Ascending aorta (tissue), 2 donors: ENCODE data around the gene SRC. TPM values are rescaled to one million over a fixed set of nuclear protein-coding genes. Genes with fewer than 3 reads are reported as not detected.

Experiments used
- DNase-seq, 2 donors: peaks; one replicate each; pipeline ENCODE4 v3.0.0-alpha.2; 2019; ENCODE audit warnings: low spot score in 2 of 2
- H3K27ac ChIP-seq, 2 donors: fragments of 200-600 bp; sonication (generic); one replicate each; pipeline ENCODE4 v1.5.1; 2016 to 2017; ENCODE audit warnings: mild to moderate bottlenecking in 1 of 2
- H3K27me3 ChIP-seq: fragments of 200-600 bp; sonication (generic); one replicate; pipeline ENCODE4 v1.5.1; 2017
- H3K36me3 ChIP-seq, 2 donors: fragments of 200-600 bp; sonication (generic); one replicate each; pipeline ENCODE4 v1.5.1; 2016
- H3K4me1 ChIP-seq, 2 donors: fragments of 200-600 bp; sonication (generic); one replicate each; pipeline ENCODE4 v1.5.1; 2016 to 2017; ENCODE audit warnings: mild to moderate bottlenecking in 1 of 2
- H3K4me3 ChIP-seq, 2 donors: fragments of 200-600 bp; sonication (generic); one replicate each; pipeline ENCODE4 v1.5.1; 2016 to 2017; ENCODE audit warnings: mild to moderate bottlenecking in 1 of 2
- H3K9me3 ChIP-seq, 2 donors: fragments of 200-600 bp; sonication (generic); one replicate each; pipeline ENCODE4 v1.5.1; 2016
- intact Hi-C: fragments of 100-400 bp; cut with DNase I; formaldehyde crosslinking; loops from one replicate; pipeline ENCODE4 v1.15.1; 2023
- total RNA-seq: library from RNA; depleted of rRNA; stranded (reverse); fragments of >200 nt; gene quantifications from one replicate; pipeline ENCODE4 v1.1.0, GENCODE V29; 2016
- TF ChIP-seq, protein P1 (sequence below), 3 experiments: fragments of 200-600 bp in 2 of 3; fragments of 450-650 bp in 1 of 3; sonication (generic) in 2 of 3; IDR thresholded peaks; one replicate each; pipeline ENCODE4 v1.5.1; 2016 to 2019; ENCODE audit warnings: antibody characterized with exemption in 3 of 3, mild to moderate bottlenecking in 1 of 3, moderate library complexity in 1 of 3

Gene SRC
- total RNA-seq, 1 donor from 2014 or later, result 67.4 TPM

DNA sequence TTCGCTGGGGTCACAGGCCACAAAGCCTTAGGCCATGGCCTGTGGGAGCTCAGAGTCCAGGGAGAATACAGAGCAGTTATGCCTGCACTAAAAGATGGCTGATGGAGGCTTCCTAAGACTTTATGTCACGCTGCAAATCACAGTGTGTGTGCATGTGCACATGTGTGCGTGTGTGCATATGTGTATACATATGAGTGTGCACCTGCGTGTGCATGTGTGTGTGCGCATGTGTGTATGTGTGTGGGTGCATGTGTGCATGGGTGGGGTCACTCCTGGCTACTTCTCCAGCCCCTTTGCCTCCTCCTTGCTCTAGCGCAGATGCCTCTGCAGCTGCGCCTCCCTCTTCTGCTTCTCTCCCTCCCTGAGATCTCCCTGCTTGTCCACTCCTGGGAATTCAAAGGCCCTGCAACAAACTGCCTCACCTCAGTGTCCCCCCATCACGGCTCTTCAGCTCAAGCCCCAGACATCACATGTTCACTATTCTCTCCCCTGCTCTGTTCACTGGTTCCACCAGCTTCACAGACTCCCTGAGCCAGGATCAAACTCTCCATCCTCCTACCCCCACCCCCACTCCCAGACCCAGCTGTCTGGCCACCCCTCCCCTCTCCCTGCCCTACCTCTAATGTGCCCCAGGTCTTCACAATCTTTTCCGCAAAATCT lies 90.7 kb downstream of the SRC start:
- TF ChIP-seq, protein P1, sequence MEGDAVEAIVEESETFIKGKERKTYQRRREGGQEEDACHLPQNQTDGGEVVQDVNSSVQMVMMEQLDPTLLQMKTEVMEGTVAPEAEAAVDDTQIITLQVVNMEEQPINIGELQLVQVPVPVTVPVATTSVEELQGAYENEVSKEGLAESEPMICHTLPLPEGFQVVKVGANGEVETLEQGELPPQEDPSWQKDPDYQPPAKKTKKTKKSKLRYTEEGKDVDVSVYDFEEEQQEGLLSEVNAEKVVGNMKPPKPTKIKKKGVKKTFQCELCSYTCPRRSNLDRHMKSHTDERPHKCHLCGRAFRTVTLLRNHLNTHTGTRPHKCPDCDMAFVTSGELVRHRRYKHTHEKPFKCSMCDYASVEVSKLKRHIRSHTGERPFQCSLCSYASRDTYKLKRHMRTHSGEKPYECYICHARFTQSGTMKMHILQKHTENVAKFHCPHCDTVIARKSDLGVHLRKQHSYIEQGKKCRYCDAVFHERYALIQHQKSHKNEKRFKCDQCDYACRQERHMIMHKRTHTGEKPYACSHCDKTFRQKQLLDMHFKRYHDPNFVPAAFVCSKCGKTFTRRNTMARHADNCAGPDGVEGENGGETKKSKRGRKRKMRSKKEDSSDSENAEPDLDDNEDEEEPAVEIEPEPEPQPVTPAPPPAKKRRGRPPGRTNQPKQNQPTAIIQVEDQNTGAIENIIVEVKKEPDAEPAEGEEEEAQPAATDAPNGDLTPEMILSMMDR (IDR thresholded peaks at IDR 0.05), result no peak
- no peak for DNase-seq
- H3K4me1 ChIP-seq, result no peaks in the 10 kb centered on the region

DNA sequence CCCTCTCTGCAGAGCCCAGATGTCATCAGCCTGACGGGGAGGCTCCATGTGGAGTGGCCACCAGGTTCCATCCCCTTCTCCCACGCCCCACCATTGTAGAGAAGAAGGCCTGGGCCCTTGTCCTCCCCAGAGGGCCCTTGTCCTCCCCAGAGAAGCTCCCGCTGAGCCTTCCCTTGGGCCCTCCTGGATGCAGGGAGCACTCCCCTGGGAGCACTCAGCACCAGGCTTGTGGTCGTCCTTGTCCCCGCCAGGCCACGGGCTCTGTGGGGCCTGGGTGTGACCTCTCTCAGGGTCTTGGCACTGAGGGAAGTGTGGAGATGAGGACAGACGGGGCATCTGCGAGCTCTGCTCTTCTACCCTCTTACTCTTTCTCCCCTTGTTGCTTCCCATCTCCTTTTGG lies 91.7 kb downstream of the SRC start:
- no peak for DNase-seq
- H3K36me3 ChIP-seq, result no peaks in the 10 kb centered on the region
- H3K4me1 ChIP-seq, result no peaks in the 10 kb centered on the region
- intact Hi-C loops, result no loop called here
- no peak overlapping the region for H3K27ac ChIP-seq
- no peak overlapping the region for H3K4me3 ChIP-seq
- no peaks in the 10 kb centered on the region for H3K27me3 ChIP-seq
- no peaks in the 10 kb centered on the region for H3K9me3 ChIP-seq
- TF ChIP-seq, protein P1 (IDR thresholded peaks at IDR 0.05), result no peak

More for the DNA sequence above, 90.7 kb downstream of the SRC start:
- Histone ChIP-seq H3K9me3 (no peaks in the 10 kb centered on the region), H3K27me3 (no peaks in the 10 kb centered on the region), H3K36me3 (no peaks in the 10 kb centered on the region), H3K4me3 (no peak overlapping the region), H3K27ac (no peak overlapping the region)
- intact Hi-C loops, result no loop called here

DNA sequence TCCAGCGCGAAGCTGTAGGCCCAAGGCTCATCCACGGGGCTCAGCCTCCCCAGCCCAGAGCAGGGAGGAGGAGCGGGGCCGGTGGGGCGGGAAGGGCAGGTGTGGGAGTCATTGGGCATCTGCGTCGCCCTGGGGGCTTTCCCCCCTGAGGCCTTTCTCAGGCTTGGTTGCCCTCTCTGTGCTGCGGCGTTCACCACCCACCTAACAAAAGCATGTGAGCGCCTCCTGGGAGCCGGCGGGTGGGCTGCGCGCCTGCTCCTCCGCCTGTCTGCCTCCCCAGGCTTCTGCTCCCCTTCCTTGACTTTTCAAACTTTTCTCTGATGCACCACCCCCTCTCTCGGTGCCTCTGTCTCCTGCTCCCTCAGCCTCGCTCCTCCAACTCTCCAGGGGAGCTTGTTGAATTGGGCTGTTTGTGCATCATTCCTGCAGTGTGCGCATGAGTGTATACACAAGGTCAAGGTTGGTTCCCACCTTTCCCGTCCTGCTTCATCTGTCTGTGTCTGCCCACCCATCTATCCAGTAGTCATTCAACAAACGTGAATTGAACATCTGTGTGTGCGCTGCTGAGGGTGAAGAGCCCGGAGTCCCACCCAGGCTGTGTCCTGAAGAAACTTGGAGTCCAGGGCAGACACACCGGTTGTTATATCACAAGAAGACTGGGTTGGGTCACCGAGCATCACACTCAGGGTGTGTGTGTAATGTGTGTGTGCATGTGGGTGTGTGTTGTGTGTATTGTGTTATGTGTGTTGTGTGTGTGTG lies 92.7 kb downstream of the SRC start:
- Histone ChIP-seq H3K27ac (no peak overlapping the region), H3K9me3 (no peaks in the 10 kb centered on the region), H3K4me1 (no peaks in the 10 kb centered on the region), H3K4me3 (no peak overlapping the region), H3K36me3 (no peaks in the 10 kb centered on the region), H3K27me3 (no peaks in the 10 kb centered on the region)
- DNase-seq, result no peak
- intact Hi-C loops, result no loop called here
- TF ChIP-seq, protein P1 (IDR thresholded peaks at IDR 0.05), result no peak

DNA sequence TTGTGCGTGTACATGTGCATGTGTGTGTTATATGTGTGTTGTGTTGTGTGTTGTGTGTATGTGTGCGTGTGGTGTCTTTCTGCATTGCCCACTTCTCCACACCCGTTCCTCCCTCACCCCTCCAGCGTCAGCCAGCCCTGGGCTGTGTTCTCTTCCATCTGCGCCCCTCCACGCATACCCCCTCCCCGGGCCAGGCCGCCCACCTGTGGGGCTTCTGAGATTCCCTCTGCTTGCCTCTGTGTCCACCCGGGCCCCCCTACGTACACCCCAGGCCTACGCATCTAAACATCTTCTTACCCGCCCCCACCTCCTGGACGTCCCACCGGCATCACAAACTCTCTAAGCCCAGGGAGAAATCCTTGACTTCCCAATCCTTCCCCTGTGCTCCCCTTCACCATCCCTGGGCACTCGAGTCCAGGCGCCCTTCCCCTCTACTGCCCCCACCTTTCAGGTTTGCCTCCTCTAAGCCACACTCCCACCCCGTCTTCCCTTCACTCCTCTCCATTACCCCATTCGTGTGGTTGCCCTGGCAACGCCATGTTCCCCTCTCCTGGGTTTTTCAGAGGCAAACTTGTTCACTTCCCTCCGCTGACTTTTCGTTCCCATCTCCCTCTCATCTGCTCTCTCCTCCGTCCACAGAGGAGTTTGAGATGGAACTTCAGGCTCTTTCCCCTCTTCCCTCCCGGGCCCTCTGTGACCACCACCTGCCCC lies 93.4 kb downstream of the SRC start:
- intact Hi-C loops, result no loop called here
- no peaks in the 10 kb centered on the region for H3K4me1 ChIP-seq
- TF ChIP-seq, protein P1 (IDR thresholded peaks at IDR 0.05), result no peak

GRCh38 chr20:37441023-37441422 lies 95.1 kb downstream of the SRC start:
- DNase-seq, result no peak
- TF ChIP-seq, protein P1 (IDR thresholded peaks at IDR 0.05), result no peak
- Histone ChIP-seq H3K36me3 (no peaks in the 10 kb centered on the region), H3K27ac (no peak overlapping the region), H3K4me1 (no peaks in the 10 kb centered on the region), H3K9me3 (no peaks in the 10 kb centered on the region), H3K4me3 (no peak overlapping the region), H3K27me3 (no peaks in the 10 kb centered on the region)
- intact Hi-C loops, result no loop called here

More for the DNA sequence above, 93.4 kb downstream of the SRC start:
- Histone ChIP-seq H3K27ac (no peak overlapping the region), H3K4me3 (no peak overlapping the region), H3K36me3 (no peaks in the 10 kb centered on the region), H3K27me3 (no peaks in the 10 kb centered on the region), H3K9me3 (no peaks in the 10 kb centered on the region)
- DNase-seq, result no peak
